ENCODE results near the gene ZNF580.

ZNF580 gene

GRCh38 chr19:55675661-55676354 lies 35.0 kb downstream of the ZNF580 start:
- TF ChIP-seq CTCF (conservative IDR thresholded peaks at IDR 0.05; ENCODE audit: control insufficient read depth, insufficient read depth, low read depth, low read length), result no peak
- H3K4me3 ChIP-seq (ENCODE audit: control insufficient read depth, low read depth, low read length), result peak overlapping the region; percentile 72
- no peak for DNase-seq (ENCODE audit: low read depth)

- peak; percentile 37 for DNase-seq (ENCODE audit: low read depth)
- H3K4me3 ChIP-seq (ENCODE audit: control insufficient read depth, low read depth, low read length), result peak overlapping the region; percentile 72
- peak; percentile 30 for TF ChIP-seq CTCF (conservative IDR thresholded peaks at IDR 0.05; ENCODE audit: control insufficient read depth, insufficient read depth, low read depth, low read length)
These were observed 35.6 kb downstream of the ZNF580 start for GRCh38 chr19:55676383-55676782.

GRCh38 chr19:55676889-55677505 lies 36.2 kb downstream of the ZNF580 start:
- no peak overlapping the region for H3K4me3 ChIP-seq (ENCODE audit: control insufficient read depth, low read depth, low read length)
- no peak for DNase-seq (ENCODE audit: low read depth)
- no peak for TF ChIP-seq CTCF (conservative IDR thresholded peaks at IDR 0.05; ENCODE audit: control insufficient read depth, insufficient read depth, low read depth, low read length)

GRCh38 chr19:55677572-55678028 lies 36.8 kb downstream of the ZNF580 start:
- no peak for DNase-seq (ENCODE audit: low read depth)

GRCh38 chr19:55678121-55678671 lies 37.4 kb downstream of the ZNF580 start:
- TF ChIP-seq CTCF (conservative IDR thresholded peaks at IDR 0.05; ENCODE audit: control insufficient read depth, insufficient read depth, low read depth, low read length), result no peak
- H3K4me3 ChIP-seq (ENCODE audit: control insufficient read depth, low read depth, low read length), result no peak overlapping the region
- no peak for DNase-seq (ENCODE audit: low read depth)

More at GRCh38 chr19:55677572-55678028, 36.8 kb downstream of the ZNF580 start:
- no peak overlapping the region for H3K4me3 ChIP-seq (ENCODE audit: control insufficient read depth, low read depth, low read length)
- TF ChIP-seq CTCF (conservative IDR thresholded peaks at IDR 0.05; ENCODE audit: control insufficient read depth, insufficient read depth, low read depth, low read length), result no peak

GRCh38 chr19:55679343-55680257 lies 38.8 kb downstream of the ZNF580 start:
- TF ChIP-seq CTCF (conservative IDR thresholded peaks at IDR 0.05; ENCODE audit: control insufficient read depth, insufficient read depth, low read depth, low read length), result no peak
- H3K4me3 ChIP-seq (ENCODE audit: control insufficient read depth, low read depth, low read length), result no peak overlapping the region
- DNase-seq (ENCODE audit: low read depth), result peak; percentile 79

All from fibroblast of mammary gland (primary cell).